22Rv1 (cell line): ENCODE measurements around the gene CNTN2.

ENCODE experiments used
- ZFX ChIP-seq: fragments of 450-650 bp; IDR thresholded peaks from 2 replicates; pipeline ENCODE4 v1.6.1; 2017; ENCODE audit warnings: antibody characterized with exemption, borderline replicate concordance
- TF ChIP-seq, protein P1 (sequence below): fragments of 450-650 bp; IDR thresholded peaks from 2 replicates; pipeline ENCODE4 v1.5.1; 2017; ENCODE audit warnings: mild to moderate bottlenecking

DNA sequence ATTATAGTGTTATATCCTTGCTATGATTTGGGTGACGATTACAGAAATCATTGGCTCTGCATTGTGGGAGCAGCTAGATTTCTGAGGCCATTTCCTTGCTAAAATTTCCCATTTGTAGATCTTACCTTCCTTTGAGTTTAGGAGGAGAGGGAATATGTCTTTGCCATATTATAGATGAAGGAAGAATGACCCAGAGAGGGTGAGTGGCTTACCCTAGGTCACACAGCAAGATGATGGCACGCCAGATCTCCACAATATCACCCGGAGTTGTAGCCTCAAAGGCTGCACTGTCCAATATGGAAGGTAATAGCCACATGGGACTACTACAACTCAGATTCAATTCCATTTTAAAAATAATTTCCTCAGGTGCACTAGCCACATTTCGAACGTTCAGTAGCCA lies 10.3 kb downstream of the CNTN2 start:
- TF ChIP-seq, protein P1, sequence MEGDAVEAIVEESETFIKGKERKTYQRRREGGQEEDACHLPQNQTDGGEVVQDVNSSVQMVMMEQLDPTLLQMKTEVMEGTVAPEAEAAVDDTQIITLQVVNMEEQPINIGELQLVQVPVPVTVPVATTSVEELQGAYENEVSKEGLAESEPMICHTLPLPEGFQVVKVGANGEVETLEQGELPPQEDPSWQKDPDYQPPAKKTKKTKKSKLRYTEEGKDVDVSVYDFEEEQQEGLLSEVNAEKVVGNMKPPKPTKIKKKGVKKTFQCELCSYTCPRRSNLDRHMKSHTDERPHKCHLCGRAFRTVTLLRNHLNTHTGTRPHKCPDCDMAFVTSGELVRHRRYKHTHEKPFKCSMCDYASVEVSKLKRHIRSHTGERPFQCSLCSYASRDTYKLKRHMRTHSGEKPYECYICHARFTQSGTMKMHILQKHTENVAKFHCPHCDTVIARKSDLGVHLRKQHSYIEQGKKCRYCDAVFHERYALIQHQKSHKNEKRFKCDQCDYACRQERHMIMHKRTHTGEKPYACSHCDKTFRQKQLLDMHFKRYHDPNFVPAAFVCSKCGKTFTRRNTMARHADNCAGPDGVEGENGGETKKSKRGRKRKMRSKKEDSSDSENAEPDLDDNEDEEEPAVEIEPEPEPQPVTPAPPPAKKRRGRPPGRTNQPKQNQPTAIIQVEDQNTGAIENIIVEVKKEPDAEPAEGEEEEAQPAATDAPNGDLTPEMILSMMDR = no peak
- TF ChIP-seq ZFX = no peak
